Measurements from ENCODE around the gene ZNF211.
A peak's percentile ranks its signal among the peaks of the same experiment; 100 is the strongest.

ZNF211 gene

DNA sequence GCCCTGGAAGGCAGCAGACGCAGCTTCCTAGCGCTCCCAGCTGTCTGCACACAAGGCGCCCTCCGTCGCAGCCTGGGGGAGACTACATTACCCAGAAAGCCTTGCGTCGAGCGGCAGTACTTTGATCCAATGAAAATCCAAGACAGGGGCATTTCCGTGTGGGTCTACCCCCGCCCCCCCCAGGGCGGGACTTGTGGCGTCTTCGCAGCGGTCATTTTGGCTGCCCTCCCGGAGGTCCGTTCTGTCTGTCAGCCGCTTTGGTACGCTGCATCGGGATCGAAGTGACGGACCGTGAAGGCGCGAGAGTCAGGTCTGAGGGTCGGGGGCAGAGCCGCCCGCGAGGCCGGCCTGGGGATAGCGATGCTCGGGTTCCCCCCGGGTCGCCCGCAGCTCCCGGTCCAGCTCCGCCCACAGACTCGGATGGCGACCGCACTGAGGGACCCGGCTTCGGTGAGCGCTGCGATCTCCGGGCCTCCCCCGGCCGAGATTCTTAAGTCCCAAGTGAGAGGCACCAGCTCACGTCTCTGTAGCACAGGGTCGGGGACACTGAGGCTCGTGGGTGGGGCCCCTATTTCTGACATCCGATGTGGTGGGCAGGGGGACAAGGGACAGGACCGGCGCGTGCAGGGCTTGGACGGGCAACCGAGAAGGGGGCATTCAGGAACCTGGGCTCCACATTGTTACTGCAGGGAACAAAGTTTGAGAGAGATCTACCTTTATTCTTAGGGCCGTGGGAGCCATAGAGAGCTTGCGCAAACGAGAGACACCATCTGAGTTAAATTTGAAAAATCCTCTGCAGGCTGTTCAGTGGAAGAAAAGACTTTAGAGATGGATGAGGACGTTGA lies at the start of gene ZNF211:
ZNF211 (plus strand) TSS at position 182 of the 845 bp plus-strand sequence; CDS start at position 361, 179 bp downstream.
- peak; percentile 97 for DNase-seq

DNA sequence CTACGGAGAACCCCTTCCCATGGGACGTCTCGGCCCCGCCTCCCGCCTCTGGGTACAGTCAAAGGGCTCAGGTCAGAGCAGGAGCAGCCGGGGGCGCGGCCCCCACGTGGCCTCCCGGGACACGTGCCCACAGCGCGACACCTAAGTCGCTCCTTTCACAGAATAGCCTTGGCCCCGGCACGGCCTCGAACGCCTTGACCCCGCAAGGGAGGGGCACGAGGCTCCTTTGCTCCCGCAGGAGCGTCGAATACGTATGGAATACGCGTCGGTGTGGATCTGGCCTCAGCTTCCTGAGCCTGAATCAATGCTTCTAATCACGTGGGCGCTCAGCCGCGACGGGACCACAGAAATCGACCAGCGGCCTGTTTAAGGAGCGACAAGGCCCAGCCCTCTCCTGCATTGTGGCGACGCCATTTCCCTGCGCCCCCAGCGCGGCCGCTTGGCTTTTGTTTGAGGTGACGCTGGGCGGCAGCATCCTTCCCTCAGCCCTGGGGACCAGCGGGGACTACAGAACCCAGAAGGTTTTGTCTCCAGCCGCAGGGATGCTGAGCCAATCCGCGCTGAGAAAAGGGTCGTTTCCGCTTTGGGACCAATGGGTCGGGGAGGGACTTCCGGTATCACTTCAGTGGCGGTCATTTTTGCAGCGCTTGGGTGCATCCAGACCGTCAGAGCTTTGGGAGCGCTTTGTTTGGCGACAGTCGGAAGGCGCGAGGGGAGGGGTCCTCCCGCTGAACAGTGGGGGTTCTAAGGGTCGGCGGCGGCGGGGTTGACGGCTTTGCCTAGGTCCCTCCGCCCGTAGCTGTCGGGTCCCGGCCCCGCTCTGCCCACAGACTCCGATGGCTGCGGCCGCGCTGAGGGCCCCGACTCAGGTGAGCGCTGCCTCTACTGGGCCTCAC lies 49.2 kb upstream of the ZNF211 start, which contains the start of gene ZIK1:
ZIK1 (plus strand) TSS at position 625 of the 896 bp plus-strand sequence; CDS start at position 837, 212 bp downstream.
- DNase-seq, result no peak

DNA sequence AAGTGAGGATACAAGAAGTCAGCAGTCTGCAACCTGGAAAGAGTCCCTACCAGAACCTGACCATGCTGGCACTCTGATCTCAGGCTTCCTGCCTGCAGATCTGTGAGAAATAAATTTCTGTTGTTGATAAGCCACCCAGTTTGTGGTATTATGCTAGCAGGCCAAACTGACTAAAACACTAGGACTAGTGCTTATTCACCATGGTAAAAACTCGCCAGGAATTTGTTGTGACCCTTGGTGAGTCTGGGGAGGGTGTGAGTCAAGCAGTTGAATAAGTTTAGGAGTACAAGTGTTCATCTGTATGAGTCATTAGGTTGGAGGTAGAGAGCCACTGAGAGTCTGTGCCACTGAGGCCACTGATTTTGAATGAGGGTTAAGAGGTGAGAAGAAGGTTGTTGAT lies 45.4 kb upstream of the ZNF211 start:
- no peak for DNase-seq

- DNase-seq, result no peak
Observed at GRCh38 chr19:57599377-57599760, 33.6 kb upstream of the ZNF211 start.

DNA sequence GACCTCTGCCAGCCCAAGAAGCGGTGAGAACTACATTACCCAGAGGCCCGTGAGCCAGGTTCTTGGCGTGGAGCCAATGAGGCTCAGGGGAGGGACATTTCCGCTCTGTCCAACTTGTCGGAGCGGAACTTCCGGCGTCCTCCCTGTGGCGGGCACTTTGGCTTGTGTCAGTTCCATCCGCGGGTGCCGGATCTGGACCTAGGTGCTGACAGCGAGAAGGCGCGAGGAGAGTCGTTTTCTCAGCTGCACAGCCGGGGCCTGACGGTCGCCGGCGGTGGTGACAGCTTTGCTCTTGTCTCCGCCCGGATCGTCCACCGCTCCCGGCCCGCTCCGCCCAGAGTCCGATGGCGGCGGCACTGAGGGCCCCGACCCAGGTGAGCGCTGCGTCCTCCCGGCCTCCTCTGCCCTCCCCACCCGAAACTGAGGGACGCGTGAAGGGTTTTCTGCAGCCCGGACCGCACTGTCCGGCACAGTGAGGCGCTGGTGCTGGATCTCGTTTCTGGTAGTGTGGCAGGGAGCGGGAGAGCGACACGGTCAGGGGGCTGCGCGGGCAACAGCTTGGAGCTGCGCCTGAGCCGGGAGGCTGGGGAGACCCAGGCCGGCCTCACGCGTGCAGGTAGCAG lies 33.1 kb upstream of the ZNF211 start, which contains the start of gene ZNF530:
ZNF530 (plus strand) TSS at position 125 of the 623 bp plus-strand sequence. CDS start 4,461 bp downstream, outside the sequence.
- peak; percentile 97 for DNase-seq

DNA sequence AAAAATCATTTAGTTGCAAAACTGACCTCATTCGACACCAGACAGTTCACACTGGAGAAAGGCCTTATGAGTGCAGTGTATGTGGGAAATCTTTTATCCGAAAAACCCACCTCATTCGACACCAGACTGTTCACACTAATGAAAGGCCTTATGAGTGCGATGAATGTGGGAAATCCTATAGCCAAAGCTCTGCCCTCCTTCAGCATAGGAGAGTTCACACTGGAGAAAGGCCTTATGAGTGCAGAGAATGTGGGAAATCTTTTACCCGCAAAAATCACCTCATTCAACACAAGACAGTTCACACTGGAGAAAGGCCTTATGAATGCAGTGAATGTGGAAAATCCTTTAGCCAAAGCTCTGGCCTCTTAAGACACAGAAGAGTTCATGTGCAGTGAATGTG lies 26.0 kb upstream of the ZNF211 start:
- no peak for DNase-seq

GRCh38 chr19:57611113-57611512 lies 21.9 kb upstream of the ZNF211 start:
- DNase-seq, result no peak

GRCh38 chr19:57613941-57614743 lies 18.8 kb upstream of the ZNF211 start, which contains the start of gene ZNF134:
Gene ZNF134 (plus strand): TSS chr19:57614242. CDS start chr19:57619469, 5,227 bp downstream.
- peak; percentile 95 for DNase-seq

GRCh38 chr19:57615346-57615745 lies 17.6 kb upstream of the ZNF211 start:
- no peak for DNase-seq

DNA sequence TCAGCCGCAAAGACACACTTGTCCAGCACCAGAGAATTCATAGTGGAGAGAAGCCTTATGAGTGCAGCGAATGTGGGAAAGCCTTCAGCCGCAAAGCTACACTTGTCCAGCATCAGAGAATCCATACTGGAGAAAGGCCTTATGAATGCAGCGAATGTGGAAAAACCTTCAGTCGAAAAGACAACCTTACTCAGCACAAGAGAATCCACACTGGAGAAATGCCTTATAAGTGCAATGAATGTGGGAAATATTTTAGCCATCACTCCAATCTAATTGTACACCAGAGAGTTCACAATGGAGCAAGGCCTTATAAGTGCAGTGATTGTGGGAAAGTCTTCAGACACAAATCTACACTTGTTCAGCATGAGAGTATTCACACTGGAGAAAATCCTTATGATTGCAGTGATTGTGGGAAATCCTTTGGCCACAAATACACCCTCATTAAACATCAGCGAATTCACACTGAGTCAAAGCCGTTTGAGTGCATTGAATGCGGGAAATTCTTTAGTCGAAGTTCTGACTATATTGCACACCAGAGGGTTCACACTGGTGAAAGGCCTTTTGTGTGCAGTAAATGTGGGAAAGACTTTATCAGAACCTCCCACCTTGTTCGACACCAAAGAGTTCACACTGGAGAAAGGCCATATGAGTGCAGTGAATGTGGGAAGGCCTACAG lies 12.2 kb upstream of the ZNF211 start:
- peak; percentile 17 for DNase-seq

GRCh38 chr19:57623091-57623490 lies 9.9 kb upstream of the ZNF211 start:
- DNase-seq, result no peak

DNA sequence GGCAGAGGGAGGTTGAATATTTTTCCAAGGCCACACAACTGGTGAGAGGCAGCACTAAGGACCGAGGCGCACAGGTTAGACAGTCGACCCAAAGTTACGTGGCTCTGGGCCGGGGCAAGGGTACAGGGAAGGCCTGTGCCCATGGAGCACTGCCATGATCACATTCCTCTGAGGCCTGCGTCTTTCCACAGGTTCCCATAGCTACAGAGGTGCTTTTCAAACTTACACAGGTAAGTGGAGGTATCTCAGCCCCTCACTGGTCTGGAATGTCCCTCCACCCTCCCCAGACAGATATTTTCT lies 814 bp downstream of the ZNF211 start:
- DNase-seq, result no peak

DNA sequence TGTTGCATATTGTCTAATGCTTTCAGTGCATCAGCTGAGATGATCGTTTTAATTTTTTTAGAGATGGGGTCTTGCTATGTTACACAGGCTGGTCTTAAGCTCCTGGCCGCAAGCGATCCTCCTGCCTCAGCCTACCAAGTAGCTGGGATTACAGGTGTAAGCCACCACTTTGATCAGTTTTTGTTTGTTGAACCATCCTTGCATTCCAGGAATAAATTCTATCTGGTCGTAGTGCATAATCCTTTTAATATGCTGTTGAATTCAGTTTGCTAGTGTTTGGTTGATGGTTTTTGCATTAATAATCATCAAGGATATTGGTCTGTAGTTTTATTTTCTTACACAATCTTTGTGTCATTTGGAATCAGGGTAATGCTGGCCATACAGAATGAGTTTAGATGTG lies 4.4 kb downstream of the ZNF211 start:
- no peak for DNase-seq

DNA sequence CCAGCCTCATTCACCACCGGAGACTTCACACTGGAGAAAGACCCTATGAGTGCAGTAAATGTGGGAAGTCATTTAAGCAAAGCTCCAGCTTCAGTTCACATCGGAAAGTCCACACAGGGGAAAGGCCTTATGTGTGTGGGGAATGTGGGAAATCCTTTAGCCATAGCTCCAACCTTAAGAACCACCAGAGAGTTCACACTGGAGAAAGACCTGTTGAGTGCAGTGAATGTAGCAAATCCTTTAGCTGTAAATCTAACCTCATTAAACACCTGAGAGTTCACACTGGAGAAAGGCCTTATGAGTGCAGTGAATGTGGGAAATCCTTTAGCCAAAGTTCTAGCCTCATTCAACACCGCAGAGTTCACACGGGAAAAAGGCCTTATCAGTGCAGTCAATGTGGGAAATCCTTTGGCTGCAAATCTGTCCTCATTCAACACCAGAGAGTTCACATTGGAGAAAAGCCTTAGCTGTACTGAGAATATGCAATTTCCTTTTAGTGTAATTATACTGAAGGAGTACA lies 8.8 kb downstream of the ZNF211 start:
- no peak for DNase-seq

DNA sequence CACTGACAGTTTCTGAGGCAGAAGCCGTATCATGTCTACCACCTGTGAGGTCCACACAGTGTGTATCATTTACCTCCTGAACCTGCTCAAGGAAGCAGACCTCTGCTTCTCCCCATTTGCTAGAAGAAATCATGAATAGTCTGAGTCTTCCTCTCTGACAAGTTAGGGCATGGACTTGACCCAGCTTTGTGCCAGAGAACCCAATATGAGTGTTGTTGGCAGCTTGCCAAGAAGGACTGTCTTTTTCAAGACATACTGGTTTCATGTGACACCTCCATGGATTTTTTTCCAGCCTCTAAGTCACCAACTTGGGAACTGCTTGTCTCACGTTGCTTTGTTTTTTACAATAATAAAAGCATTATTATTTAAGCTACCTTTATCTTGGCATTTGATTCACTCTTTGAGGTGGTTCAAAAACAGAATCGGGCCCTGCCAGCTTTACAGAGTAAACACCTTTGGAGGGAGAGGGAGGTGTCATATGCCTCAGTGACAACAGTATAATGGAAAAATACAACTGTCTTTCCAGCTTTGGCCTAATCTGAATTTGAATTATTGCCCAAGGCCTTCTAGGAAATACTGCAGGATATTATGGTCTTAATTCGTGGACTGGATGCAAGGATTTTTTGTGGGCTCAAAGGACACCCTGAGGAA lies 9.6 kb downstream of the ZNF211 start:
- DNase-seq, result peak; percentile 34

DNA sequence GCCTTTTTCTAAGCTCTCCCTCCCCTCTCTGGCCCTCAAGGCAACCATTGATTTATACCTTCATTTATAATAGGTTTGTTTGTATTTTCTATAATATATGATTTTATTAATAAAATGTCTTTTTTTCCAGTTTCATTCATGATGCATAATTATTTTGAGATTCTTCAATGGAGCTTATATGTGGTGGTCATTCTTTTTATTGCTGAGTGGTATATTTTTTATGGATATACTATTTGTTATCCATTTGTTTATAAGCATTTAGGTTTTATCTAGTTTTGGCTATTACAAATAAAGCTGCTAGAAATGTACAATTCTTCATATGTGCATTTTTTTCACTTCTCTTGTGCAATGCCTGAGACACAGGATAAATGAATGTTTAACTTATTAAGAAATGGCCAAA lies 10.8 kb downstream of the ZNF211 start:
- no peak for DNase-seq

DNA sequence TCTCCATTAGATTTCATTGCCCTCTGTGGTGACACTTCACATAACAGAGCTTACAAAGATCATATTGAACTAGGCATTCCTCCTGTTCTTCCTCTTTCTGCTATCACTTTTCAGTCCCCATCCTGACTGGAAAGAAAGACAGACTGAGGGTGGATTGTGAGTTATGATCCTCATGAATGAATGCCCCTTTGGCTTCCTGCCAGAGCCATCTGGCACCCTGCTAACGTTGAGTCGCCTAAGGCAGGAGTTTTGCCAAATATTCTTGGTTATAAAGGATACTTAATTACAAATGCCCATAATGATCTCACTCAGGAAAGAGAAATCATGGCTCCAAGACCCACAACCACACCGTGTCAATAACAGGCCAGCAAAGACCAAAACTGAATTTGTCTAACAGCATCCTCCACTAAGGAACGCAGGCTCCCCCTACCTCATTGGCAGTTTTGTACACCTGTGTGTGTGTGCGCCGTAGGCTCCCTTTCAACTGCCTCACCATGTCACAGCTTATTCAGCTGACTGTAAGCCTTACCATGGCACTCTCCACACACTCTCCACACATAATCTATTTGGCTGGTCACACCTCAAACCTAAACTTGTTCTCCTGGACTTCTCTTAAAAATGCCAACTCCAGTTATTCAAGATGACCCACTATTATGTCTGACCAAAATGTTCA lies 15.5 kb downstream of the ZNF211 start:
- DNase-seq, result peak; percentile 97

DNA sequence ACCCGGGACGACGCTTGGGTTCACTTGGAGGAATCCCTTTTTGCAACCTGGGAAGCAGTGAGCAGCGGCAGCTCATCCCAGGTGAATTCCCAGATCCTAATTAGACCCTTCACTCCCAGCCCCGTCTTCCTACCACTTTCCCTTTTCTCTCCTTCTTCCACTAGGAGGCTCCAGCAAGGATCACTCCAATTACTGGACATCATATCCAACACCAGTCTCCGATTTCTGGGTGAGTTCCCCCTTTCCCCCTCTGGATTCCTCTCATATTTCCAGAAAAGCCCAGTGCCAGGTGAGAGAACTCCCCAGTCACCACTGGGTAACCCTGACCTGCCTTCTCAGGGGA lies 18.7 kb downstream of the ZNF211 start:
- peak; percentile 80 for DNase-seq

- no peak for DNase-seq
Observed at GRCh38 chr19:57653689-57654088, 20.7 kb downstream of the ZNF211 start.

GRCh38 chr19:57655443-57655842 lies 22.5 kb downstream of the ZNF211 start:
- no peak for DNase-seq
